Prostate gland (tissue), 2 donors: ENCODE measurements around the gene KCNK2. TPM values are rescaled to one million over a fixed set of nuclear protein-coding genes. Genes with fewer than 3 reads are reported as not detected.
"Not testable (repeated sequence)": the region's sequence is repeated elsewhere in the genome, so short reads cannot be mapped to it uniquely, and the experiment has no call there.

Source experiments
- DNase-seq: peaks from one replicate; pipeline ENCODE4 v3.0.0-alpha.2; 2019; ENCODE audit warnings: low spot score
- H3K27ac ChIP-seq, 2 donors: fragments of 200-600 bp; sonication (generic); 2 replicates each; pipeline ENCODE4 v1.5.1; 2017 to 2019
- H3K27me3 ChIP-seq: fragments of 200-600 bp; sonication (generic); replicated peaks from 2 replicates; pipeline ENCODE4 v1.5.1; 2019; ENCODE audit not compliant: insufficient read depth
- H3K36me3 ChIP-seq, 2 donors: fragments of 200-600 bp; sonication (generic); 1 replicate in 1 of 2; 2 replicates in 1 of 2; pipeline versions ENCODE4 v1.5.1 to v1.8.1; 2017 to 2019
- H3K4me1 ChIP-seq: fragments of 200-600 bp; sonication (generic); replicated peaks from 2 replicates; pipeline ENCODE4 v1.5.1; 2019
- H3K4me3 ChIP-seq, 2 donors: fragments of 200-600 bp; sonication (generic); 2 replicates each; pipeline ENCODE4 v1.5.1; 2017 to 2019
- H3K9me3 ChIP-seq: fragments of 200-600 bp; sonication (generic); 2 replicates; pipeline ENCODE4 v1.5.1; 2017
- CTCF ChIP-seq, 4 experiments: fragments of 200-600 bp in 2 of 4; fragments of 450-650 bp in 2 of 4; sonication (generic) in 2 of 4; IDR thresholded peaks; 1 replicate in 3 of 4; 2 replicates in 1 of 4; pipeline ENCODE4 v1.5.1; 2016 to 2019; ENCODE audit warnings: antibody characterized with exemption in 4 of 4, mild to moderate bottlenecking in 2 of 4, moderate library complexity in 2 of 4
- POLR2A ChIP-seq: fragments of 450-650 bp; IDR thresholded peaks from one replicate; pipeline ENCODE4 v1.6.1; 2016; ENCODE audit warnings: antibody characterized with exemption, mild to moderate bottlenecking
- POLR2AphosphoS5 ChIP-seq: sonication (generic); formaldehyde crosslinking; IDR thresholded peaks from one replicate; pipeline ENCODE4 v1.6.1; 2017; ENCODE audit warnings: antibody characterized with exemption
- WGBS: methylation state at CpG from one replicate; pipeline ENCODE4 v1.1.5; 2018; 5-methylcytosine and 5-hydroxymethylcytosine counted together
- intact Hi-C: fragments of 100-400 bp; cut with DNase I; formaldehyde crosslinking; loops from one replicate; pipeline ENCODE4 v1.14.2; 2022
- total RNA-seq, 2 donors: library from RNA; depleted of rRNA; stranded (reverse); fragments of >200 nt; gene quantifications; one replicate each; pipeline ENCODE4 v1.1.0, GENCODE V29; 2016

KCNK2 gene
- total RNA-seq, 2 donors from 2014 or later, result 0.09 to 4.3 TPM

- H3K4me3 ChIP-seq, result no peak overlapping the region
- H3K4me1 ChIP-seq, result no peaks in the 10 kb centered on the region
- H3K36me3 ChIP-seq, result no peaks in the 10 kb centered on the region
- WGBS, result 78% methylated on average over 2 of the region's 2 CpGs
- no peaks in the 10 kb centered on the region for H3K27me3 ChIP-seq
- no peak for DNase-seq
- TF ChIP-seq POLR2AphosphoS5 (no peak), CTCF (IDR thresholded peaks at IDR 0.05) (no peak), POLR2A (no peak)
- intact Hi-C loops, result no loop called here
- H3K27ac ChIP-seq, result no peak overlapping the region
- no peaks in the 10 kb centered on the region for H3K9me3 ChIP-seq
Measured at GRCh38 chr1:215151841-215152549, 69.5 kb downstream of the KCNK2 start.

GRCh38 chr1:215156232-215156631 lies 73.7 kb downstream of the KCNK2 start:
- TF ChIP-seq POLR2A, result no peak
- TF ChIP-seq POLR2AphosphoS5, result no peak
- TF ChIP-seq CTCF (IDR thresholded peaks at IDR 0.05), result no peak
- H3K27ac ChIP-seq, result no peak overlapping the region
- no peaks in the 10 kb centered on the region for H3K9me3 ChIP-seq
- intact Hi-C loops, result no loop called here
- no peaks in the 10 kb centered on the region for H3K4me1 ChIP-seq
- DNase-seq, result no peak
- WGBS, result 76% methylated on average over 1 of the region's 1 CpG
- no peak overlapping the region for H3K4me3 ChIP-seq
- H3K27me3 ChIP-seq, result no peaks in the 10 kb centered on the region
- H3K36me3 ChIP-seq, result no peaks in the 10 kb centered on the region

- Histone ChIP-seq H3K27ac (no peak overlapping the region), H3K36me3 (no peaks in the 10 kb centered on the region), H3K9me3 (no peaks in the 10 kb centered on the region), H3K27me3 (no peaks in the 10 kb centered on the region), H3K4me1 (no peaks in the 10 kb centered on the region), H3K4me3 (no peak overlapping the region)
- TF ChIP-seq CTCF (IDR thresholded peaks at IDR 0.05) (no peak), POLR2A (no peak), POLR2AphosphoS5 (no peak)
- 63% methylated on average over 1 of the region's 1 CpG for WGBS
- DNase-seq, result no peak
- intact Hi-C loops, result no loop called here
Measured at GRCh38 chr1:215160351-215160750, 77.8 kb downstream of the KCNK2 start.

- H3K27ac ChIP-seq, H3K9me3 ChIP-seq, H3K4me3 ChIP-seq, H3K36me3 ChIP-seq, H3K4me1 ChIP-seq, H3K27me3 ChIP-seq, DNase-seq, intact Hi-C loops: not testable (repeated sequence)
- WGBS, result 96% methylated on average over 4 of the region's 4 CpGs
Measured at GRCh38 chr1:215163144-215163543, 80.6 kb downstream of the KCNK2 start.

- Histone ChIP-seq H3K27me3 (peaks cover 2% of the 10 kb centered on the region), H3K36me3 (no peaks in the 10 kb centered on the region), H3K27ac (no peak overlapping the region), H3K9me3 (no peaks in the 10 kb centered on the region), H3K4me1 (no peaks in the 10 kb centered on the region), H3K4me3 (no peak overlapping the region)
- intact Hi-C loops, result no loop called here
- DNase-seq, result no peak
- WGBS, result 92% methylated on average over 3 of the region's 3 CpGs
- TF ChIP-seq CTCF (IDR thresholded peaks at IDR 0.05) (no peak), POLR2A (no peak), POLR2AphosphoS5 (no peak)
Measured at GRCh38 chr1:215166886-215167285, 84.3 kb downstream of the KCNK2 start.
